HCT116 (cell line): ENCODE measurements around the gene VSIG2. TPM values are rescaled to one million over a fixed set of nuclear protein-coding genes. Genes with fewer than 3 reads are reported as not detected.

Source experiments
- ATAC-seq: fragments of 200-7000 bp; cut with Tn5 transposase; 2 replicates; pipeline ENCODE4 v1.9.1; 2020; ENCODE audit warnings: mild to moderate bottlenecking, moderate library complexity
- BruUV-seq: library from RNA; stranded (reverse); fragments of 400-500 nt; replicated peaks from 2 replicates; lab custom pipeline; 2021; lab: Mats Ljungman, UMichigan
- CTCF ChIA-PET: fragments of 300-600 bp; sonication (Branson Sonifier 250); formaldehyde crosslinking; loops from one replicate; lab custom pipeline; 2021; ENCODE audit warnings: antibody characterized with exemption; lab: Charles Lee
- POLR2A ChIA-PET: fragments of 300-600, 350-600 bp; sonication (Branson Sonifier 250); formaldehyde crosslinking; loops from one replicate; lab custom pipeline; 2021; ENCODE audit warnings: antibody characterized with exemption; lab: Charles Lee
- RAD21 ChIA-PET, 2 experiments: fragments of 300-600 bp; sonication (Branson Sonifier 250); formaldehyde crosslinking; loops; one replicate each; lab custom pipeline; 2023; ENCODE audit warnings: low total read pairs in 2 of 2; ENCODE audit not compliant: uncharacterized antibody in 2 of 2, unreplicated experiment in 2 of 2, low non-redundant PET in 1 of 2; lab: Charles Lee
- DNase-seq: peaks from one replicate; pipeline ENCODE4 v3.0.0-alpha.2; 2010; ENCODE audit warnings: low read depth, low spot score
- H2AFZ ChIP-seq: fragments of 200-600 bp; shearing (Covaris generic), sonication (generic); 2 replicates; pipeline ENCODE4 v1.6.1; 2017; ENCODE audit warnings: low read depth, mixed run types, mixed read lengths, antibody characterized with exemption, low read length; ENCODE audit not compliant: poor library complexity, severe bottlenecking
- H3K27ac ChIP-seq: 2 replicates; pipeline ENCODE4 v1.5.1; 2012; ENCODE audit warnings: low read depth, low read length
- H3K27me3 ChIP-seq: fragments of 200-600 bp; sonication (generic); 2 replicates; pipeline ENCODE4 v1.6.1; 2016; ENCODE audit warnings: mixed run types, low read length, mixed read lengths; ENCODE audit not compliant: insufficient read depth
- H3K36me3 ChIP-seq, 2 experiments: fragments of 200-500 bp in 1 of 2; fragments of 200-600 bp in 1 of 2; sonication (Bioruptor generic) in 1 of 2; sonication (generic) in 1 of 2; 2 replicates each; pipeline versions ENCODE4 v1.5.1 to v1.6.1; 2014 to 2016; ENCODE audit warnings: low read length in 2 of 2, inconsistent platforms in 1 of 2, mixed read lengths in 1 of 2, mixed run types in 1 of 2; ENCODE audit not compliant: insufficient read depth in 2 of 2, control insufficient read depth in 1 of 2
- H3K4me1 ChIP-seq, 2 experiments: fragments of 200-600 bp in 1 of 2; sonication (generic) in 1 of 2; 2 replicates each; pipeline versions ENCODE4 v1.5.1 to v1.6.1; 2012 to 2017; ENCODE audit warnings: low read length in 2 of 2, inconsistent platforms in 1 of 2, mild to moderate bottlenecking in 1 of 2, mixed read lengths in 1 of 2, mixed run types in 1 of 2, moderate library complexity in 1 of 2; ENCODE audit not compliant: insufficient read depth in 2 of 2, control insufficient read depth in 1 of 2
- H3K4me2 ChIP-seq: fragments of 200-600 bp; sonication (generic); 2 replicates; pipeline ENCODE4 v1.6.1; 2017; ENCODE audit warnings: mixed run types, low read length, mixed read lengths
- H3K4me3 ChIP-seq, 2 experiments: fragments of 200-600 bp in 1 of 2; sonication (generic) in 1 of 2; replicated peaks in 1 of 2; 2 replicates each; pipeline ENCODE4 v1.5.1; 2011 to 2016; ENCODE audit warnings: low read length in 2 of 2, control low read depth in 1 of 2, low read depth in 1 of 2, mild to moderate bottlenecking in 1 of 2, mixed read lengths in 1 of 2, mixed run types in 1 of 2
- H3K79me2 ChIP-seq: fragments of 200-600 bp; sonication (generic); 2 replicates; pipeline ENCODE4 v1.6.1; 2017; ENCODE audit warnings: mild to moderate bottlenecking, mixed run types, low read length, moderate library complexity, mixed read lengths; ENCODE audit not compliant: insufficient read depth
- H3K9ac ChIP-seq: fragments of 200-600 bp; sonication (generic); 2 replicates; pipeline ENCODE4 v1.6.1; 2016; ENCODE audit warnings: low read length, mixed read lengths
- H3K9me2 ChIP-seq: fragments of 200-600 bp; sonication (generic), shearing (Covaris generic); 2 replicates; pipeline ENCODE4 v1.6.1; 2017; ENCODE audit warnings: mixed run types, mild to moderate bottlenecking, moderate library complexity; ENCODE audit not compliant: insufficient read depth
- H3K9me3 ChIP-seq, 2 experiments: fragments of 200-500 bp in 1 of 2; fragments of 200-600 bp in 1 of 2; sonication (Bioruptor generic) in 1 of 2; sonication (generic) in 1 of 2; 2 replicates each; pipeline ENCODE4 v1.6.1; 2014 to 2017; ENCODE audit warnings: low read length in 2 of 2, mixed read lengths in 2 of 2, inconsistent platforms in 1 of 2, low read depth in 1 of 2, mild to moderate bottlenecking in 1 of 2, mixed run types in 1 of 2, moderate library complexity in 1 of 2; ENCODE audit not compliant: control insufficient read depth in 1 of 2, insufficient read depth in 1 of 2
- H4K20me1 ChIP-seq: fragments of 200-600 bp; sonication (generic), shearing (Covaris generic); 2 replicates; pipeline ENCODE4 v1.6.1; 2017; ENCODE audit warnings: mixed run types, mild to moderate bottlenecking, moderate library complexity; ENCODE audit not compliant: insufficient read depth
- CBX3 ChIP-seq: IDR thresholded peaks from 2 replicates; pipeline ENCODE4 v1.6.1; 2012; ENCODE audit warnings: low read depth
- CEBPB ChIP-seq: IDR thresholded peaks from 2 replicates; pipeline ENCODE4 v1.6.1; 2012; ENCODE audit warnings: low read depth
- EGR1 ChIP-seq: IDR thresholded peaks from 2 replicates; pipeline ENCODE4 v1.6.1; 2012; ENCODE audit warnings: low read depth
- JUND ChIP-seq: IDR thresholded peaks from 2 replicates; pipeline ENCODE4 v1.6.1; 2012
- MAX ChIP-seq: IDR thresholded peaks from 2 replicates; pipeline ENCODE4 v1.6.1; 2012
- POLR2A ChIP-seq: IDR thresholded peaks from 2 replicates; pipeline ENCODE4 v1.7.0; 2011; ENCODE audit warnings: borderline replicate concordance; ENCODE audit not compliant: insufficient read depth, insufficient read length; ENCODE audit errors: extremely low read depth
- RAD21 ChIP-seq: IDR thresholded peaks from 2 replicates; pipeline ENCODE4 v1.6.1; 2012; ENCODE audit warnings: low read depth, mild to moderate bottlenecking
- SIN3A ChIP-seq: IDR thresholded peaks from 2 replicates; pipeline ENCODE4 v1.6.1; 2012; ENCODE audit warnings: low read depth
- SRF ChIP-seq: IDR thresholded peaks from 2 replicates; pipeline ENCODE4 v1.6.1; 2012; ENCODE audit warnings: low read depth
- intact Hi-C: fragments of 100-400 bp; cut with micrococcal nuclease; formaldehyde crosslinking; loops from 2 replicates; pipeline ENCODE4 v1.10.0; 2022
- total RNA-seq: library from RNA; stranded (reverse); gene quantifications from one replicate; pipeline ENCODE4 v1.2.1, GENCODE V29; 2021; ENCODE audit not compliant: unreplicated experiment
- TF ChIP-seq, protein P1 (sequence below): IDR thresholded peaks from 2 replicates; pipeline ENCODE4 v1.6.1; 2012

Gene VSIG2
- total RNA-seq, 1 experiment from 2014 or later, result not detected

DNA sequence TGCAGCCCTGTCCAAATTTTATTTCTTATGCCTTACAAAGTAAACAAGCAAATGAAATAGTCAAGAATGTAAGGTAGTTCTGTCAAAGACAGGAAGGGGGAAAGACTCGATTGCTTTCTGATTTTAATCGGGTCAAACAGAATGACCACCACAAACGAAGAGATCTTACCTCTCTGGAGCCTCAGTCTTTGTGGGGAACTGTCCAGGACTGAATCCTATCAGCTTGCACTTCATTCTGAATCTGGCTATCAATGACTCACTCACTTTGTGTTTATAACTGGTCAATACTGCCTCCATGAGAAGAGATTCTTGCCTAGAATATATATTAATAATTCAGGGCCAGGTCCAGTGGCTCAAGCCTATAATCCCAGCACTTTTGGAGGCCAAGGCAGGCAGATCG is 30.9 kb upstream of the VSIG2 start:
- no peaks in the 10 kb centered on the region for H4K20me1 ChIP-seq
- ChIA-PET RAD21 (no interaction called here), CTCF (interaction anchor here (1.2 kb wide), 1 partner anchor 93 kb away, joined by 3 read pairs; no protein-coding TSS in a partner anchor), POLR2A (no interaction called here)
- H3K4me3 ChIP-seq, result no peak overlapping the region
- peaks cover 14% of the 10 kb centered on the region; the same call in 1 of the 2 replicates for H3K79me2 ChIP-seq
- no peak overlapping the region for H3K9ac ChIP-seq
- 0 out of 4 replicates have a peak, but pooled peaks cover 0 to 5% of the 10 kb centered on the region in 2 experiments for H3K4me1 ChIP-seq
- H3K27ac ChIP-seq, result no peak overlapping the region
- DNase-seq, result no peak
- no peaks in the 10 kb centered on the region for H3K9me3 ChIP-seq
- BruUV-seq, result no TSS peak
- no peak for TF ChIP-seq EGR1
- no peak for TF ChIP-seq SRF
- no peak for TF ChIP-seq RAD21
- TF ChIP-seq MAX, result no peak
- no peak for TF ChIP-seq POLR2A
- H3K27me3 ChIP-seq, result no peaks in the 10 kb centered on the region
- H2AFZ ChIP-seq, result no peak overlapping the region
- ATAC-seq, result no peak
- intact Hi-C loops, result no loop called here
- no peaks in the 10 kb centered on the region for H3K9me2 ChIP-seq
- no peaks in the 10 kb centered on the region for H3K36me3 ChIP-seq
- H3K4me2 ChIP-seq, result no peak overlapping the region

- CTCF ChIA-PET, result interaction anchor here (0.8 to 1.7 kb wide), 5 partner anchors 9 to 57 kb away, joined by 3 to 11 read pairs (median 3); no protein-coding TSS in a partner anchor
- Histone ChIP-seq H2AFZ (no peak overlapping the region), H3K9ac (no peak overlapping the region), H3K9me3 (no peaks in the 10 kb centered on the region), H3K4me2 (no peak overlapping the region), H3K36me3 (no peaks in the 10 kb centered on the region), H4K20me1 (no peaks in the 10 kb centered on the region), H3K79me2 (0 out of 2 replicates have a peak, but pooled peaks cover 2% of the 10 kb centered on the region), H3K4me1 (0 out of 4 replicates have a peak, but pooled peaks cover 0 to 5% of the 10 kb centered on the region in 2 experiments), H3K27me3 (no peaks in the 10 kb centered on the region), H3K27ac (no peak overlapping the region), H3K9me2 (no peaks in the 10 kb centered on the region), H3K4me3 (no peak overlapping the region)
- RAD21 ChIA-PET, result no interaction called here
- POLR2A ChIA-PET, result no interaction called here
- DNase-seq (no peak), ATAC-seq (no peak)
- intact Hi-C loops, result no loop called here
- no peak for TF ChIP-seq SIN3A
- TF ChIP-seq, protein P1, sequence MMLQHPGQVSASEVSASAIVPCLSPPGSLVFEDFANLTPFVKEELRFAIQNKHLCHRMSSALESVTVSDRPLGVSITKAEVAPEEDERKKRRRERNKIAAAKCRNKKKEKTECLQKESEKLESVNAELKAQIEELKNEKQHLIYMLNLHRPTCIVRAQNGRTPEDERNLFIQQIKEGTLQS, result no peak
- no peak for TF ChIP-seq CBX3
- TF ChIP-seq JUND, result no peak
- no peak for TF ChIP-seq MAX
- TF ChIP-seq CEBPB, result no peak
- no TSS peak for BruUV-seq
Measured at GRCh38 chr11:124779568-124779967, 27.5 kb upstream of the VSIG2 start.
